H1 (cell line): ENCODE results near the gene AVPR2. TPM values are rescaled to one million over a fixed set of nuclear protein-coding genes. Genes with fewer than 3 reads are reported as not detected.

Source experiments
- CTCF ChIA-PET: fragments of 300-600 bp; sonication (Branson Sonifier 250); formaldehyde crosslinking; loops from one replicate; lab custom pipeline; 2021; ENCODE audit not compliant: partially characterized antibody; lab: Charles Lee
- POLR2A ChIA-PET: fragments of 300-600 bp; sonication (Branson Sonifier 250); formaldehyde crosslinking; loops from one replicate; lab custom pipeline; 2021; ENCODE audit warnings: inconsistent platforms; ENCODE audit not compliant: partially characterized antibody; lab: Charles Lee
- DNase-seq, 2 experiments: peaks; one replicate each; pipeline versions ENCODE4 v3.0.0 to v3.0.0-alpha.2; 2010 to 2022; ENCODE audit warnings: low spot score in 2 of 2, low read depth in 1 of 2, mixed read lengths in 1 of 2
- FAIRE-seq: peaks from 2 replicates; lab custom pipeline; 2011; peaks lifted over from hg19 to GRCh38; lab: Jason Lieb, UNC
- H2AFZ ChIP-seq: 2 replicates; pipeline ENCODE4 v1.8.1; 2012; ENCODE audit warnings: low read length, inconsistent platforms
- H2AK5ac ChIP-seq: 2 replicates; pipeline ENCODE4 v1.6.1; 2013; ENCODE audit warnings: low read depth, low read length
- H2BK120ac ChIP-seq: replicated peaks from 2 replicates; pipeline ENCODE3; 2013; ENCODE audit warnings: low read depth, low read length, inconsistent platforms
- H2BK12ac ChIP-seq: 2 replicates; pipeline ENCODE4 v1.6.1; 2013; ENCODE audit warnings: low read depth, low read length
- H2BK15ac ChIP-seq: 2 replicates; pipeline ENCODE4 v1.6.1; 2013; ENCODE audit warnings: low read length
- H2BK20ac ChIP-seq: 2 replicates; pipeline ENCODE4 v1.6.1; 2013; ENCODE audit warnings: low read length
- H2BK5ac ChIP-seq: 2 replicates; pipeline ENCODE4 v1.6.1; 2013; ENCODE audit warnings: low read depth, low read length
- H3K14ac ChIP-seq: 2 replicates; pipeline ENCODE4 v1.6.1; 2013; ENCODE audit warnings: inconsistent platforms; ENCODE audit not compliant: insufficient read length
- H3K18ac ChIP-seq: 2 replicates; pipeline ENCODE4 v1.6.1; 2013; ENCODE audit warnings: low read length; ENCODE audit errors: extremely low read depth
- H3K23ac ChIP-seq: 2 replicates; pipeline ENCODE4 v1.6.1; 2013; ENCODE audit warnings: inconsistent platforms; ENCODE audit not compliant: insufficient read length
- H3K23me2 ChIP-seq: 2 replicates; pipeline ENCODE4 v1.6.1; 2013; ENCODE audit warnings: low read depth, low read length
- H3K27ac ChIP-seq: 2 replicates; pipeline ENCODE4 v1.6.1; 2011; ENCODE audit warnings: low read depth, low read length, inconsistent platforms
- H3K27me3 ChIP-seq, 4 experiments: replicated peaks in 1 of 4; 1 replicate in 1 of 4; 2 replicates in 3 of 4; pipeline versions ENCODE4 v1.6.1 to v1.8.1; 2011 to 2013; ENCODE audit warnings: low read length in 3 of 4, mild to moderate bottlenecking in 3 of 4, inconsistent platforms in 2 of 4, mixed read lengths in 2 of 4, moderate library complexity in 1 of 4; ENCODE audit not compliant: control insufficient read depth in 3 of 4, insufficient read depth in 3 of 4; ENCODE audit errors: extremely low read depth in 1 of 4
- H3K36me3 ChIP-seq, 4 experiments: 2 replicates each; pipeline versions ENCODE4 v1.6.1 to v1.8.1; 2011 to 2013; ENCODE audit warnings: mild to moderate bottlenecking in 4 of 4, low read length in 3 of 4, moderate library complexity in 2 of 4, control low read depth in 1 of 4, inconsistent platforms in 1 of 4; ENCODE audit not compliant: insufficient read depth in 4 of 4, control insufficient read depth in 2 of 4
- H3K4ac ChIP-seq: replicated peaks from 2 replicates; pipeline ENCODE3; 2013; ENCODE audit warnings: low read length, low read depth, mixed read lengths, inconsistent platforms; ENCODE audit not compliant: insufficient read length
- H3K4me1 ChIP-seq, 4 experiments: replicated peaks in 1 of 4; 1 replicate in 1 of 4; 2 replicates in 3 of 4; pipeline versions ENCODE4 v1.6.1 to v1.8.1; 2011 to 2013; ENCODE audit warnings: low read length in 3 of 4, inconsistent platforms in 2 of 4, mixed read lengths in 1 of 4; ENCODE audit not compliant: insufficient read depth in 4 of 4, control insufficient read depth in 3 of 4
- H3K4me2 ChIP-seq, 2 experiments: 2 replicates each; pipeline versions ENCODE4 v1.6.1 to v1.8.1; 2011 to 2013; ENCODE audit warnings: low read depth in 2 of 2, low read length in 2 of 2, control low read depth in 1 of 2, inconsistent platforms in 1 of 2, mild to moderate bottlenecking in 1 of 2; ENCODE audit not compliant: insufficient read depth in 1 of 2
- H3K4me3 ChIP-seq, 4 experiments: fragments of 200-600, 300-600 bp in 1 of 4; sonication (generic), shearing (Covaris generic), sonication (Bioruptor Twin) in 1 of 4; 2 replicates each; pipeline versions ENCODE4 v1.5.1 to v1.8.1; 2011 to 2016; ENCODE audit warnings: low read length in 4 of 4, low read depth in 3 of 4, control low read depth in 2 of 4, inconsistent platforms in 2 of 4, mild to moderate bottlenecking in 2 of 4, mixed read lengths in 1 of 4, moderate library complexity in 1 of 4; ENCODE audit not compliant: insufficient read depth in 2 of 4; ENCODE audit errors: extremely low read depth in 1 of 4
- H3K56ac ChIP-seq: replicated peaks from 2 replicates; pipeline ENCODE3; 2013; ENCODE audit warnings: low read depth, mild to moderate bottlenecking, mixed read lengths, low read length, inconsistent platforms; ENCODE audit not compliant: insufficient read length
- H3K79me1 ChIP-seq: 2 replicates; pipeline ENCODE4 v1.6.1; 2013; ENCODE audit warnings: low read depth, low read length, control low read depth
- H3K79me2 ChIP-seq, 2 experiments: 2 replicates each; pipeline versions ENCODE4 v1.6.1 to v1.8.1; 2012 to 2013; ENCODE audit warnings: low read length in 2 of 2, mild to moderate bottlenecking in 2 of 2, inconsistent platforms in 1 of 2; ENCODE audit not compliant: insufficient read depth in 2 of 2, control insufficient read depth in 1 of 2
- H3K9ac ChIP-seq, 4 experiments: replicated peaks in 1 of 4; 1 replicate in 1 of 4; 2 replicates in 3 of 4; pipeline versions ENCODE4 v1.6.1 to v1.8.1; 2011 to 2013; ENCODE audit warnings: low read depth in 3 of 4, low read length in 3 of 4, control low read depth in 2 of 4, mild to moderate bottlenecking in 2 of 4, moderate library complexity in 2 of 4, inconsistent platforms in 1 of 4; ENCODE audit errors: extremely low read depth in 1 of 4
- H3K9me3 ChIP-seq, 2 experiments: 2 replicates each; pipeline versions ENCODE4 v1.6.1 to v1.8.1; 2012 to 2013; ENCODE audit warnings: mild to moderate bottlenecking in 2 of 2, moderate library complexity in 2 of 2, control low read depth in 1 of 2, inconsistent platforms in 1 of 2, low read depth in 1 of 2, low read length in 1 of 2, mixed read lengths in 1 of 2; ENCODE audit not compliant: insufficient read depth in 2 of 2
- H4K20me1 ChIP-seq, 2 experiments: replicated peaks in 1 of 2; 2 replicates each; pipeline versions ENCODE3 to v1.8.1; 2011 to 2013; ENCODE audit warnings: inconsistent platforms in 2 of 2, low read length in 2 of 2, mild to moderate bottlenecking in 1 of 2; ENCODE audit not compliant: insufficient read depth in 2 of 2, control insufficient read depth in 1 of 2
- H4K5ac ChIP-seq: 2 replicates; pipeline ENCODE4 v1.6.1; 2013; ENCODE audit warnings: low read length, low read depth, mixed read lengths, inconsistent platforms; ENCODE audit not compliant: insufficient read length
- H4K8ac ChIP-seq: 2 replicates; pipeline ENCODE4 v1.8.0; 2013; ENCODE audit warnings: mild to moderate bottlenecking, moderate library complexity, low read length, inconsistent platforms; ENCODE audit not compliant: insufficient read depth; ENCODE audit errors: extremely low read depth
- H4K91ac ChIP-seq: replicated peaks from 2 replicates; pipeline ENCODE3; 2013; ENCODE audit warnings: low read length, mixed read lengths, inconsistent platforms; ENCODE audit not compliant: insufficient read length
- CBX8 ChIP-seq: fragments of 300-800, 300-1000 bp; sonication (generic); IDR thresholded peaks from 2 replicates; pipeline ENCODE4 v1.7.1; 2016; ENCODE audit warnings: low read depth, low read length, borderline replicate concordance
- CHD2 ChIP-seq: IDR thresholded peaks from 2 replicates; pipeline ENCODE4 v1.6.1; 2012; ENCODE audit warnings: low read length, improper control_type of control experiment
- E2F6 ChIP-seq: IDR thresholded peaks from 2 replicates; pipeline ENCODE4 v1.6.1; 2012; ENCODE audit warnings: inconsistent platforms
- EP300 ChIP-seq, 2 experiments: IDR thresholded peaks; 1 replicate in 1 of 2; 2 replicates in 1 of 2; pipeline ENCODE4 v1.6.1; 2011 to 2012; ENCODE audit warnings: low read depth in 2 of 2, low read length in 2 of 2, mild to moderate bottlenecking in 2 of 2, borderline replicate concordance in 1 of 2, inconsistent platforms in 1 of 2, moderate library complexity in 1 of 2
- GABPA ChIP-seq: IDR thresholded peaks from 2 replicates; pipeline ENCODE4 v1.6.1; 2011; ENCODE audit warnings: mild to moderate bottlenecking, low read length, moderate library complexity, borderline replicate concordance; ENCODE audit not compliant: insufficient read depth
- HDAC6 ChIP-seq: IDR thresholded peaks from one replicate; pipeline ENCODE4 v1.7.1; 2012; ENCODE audit warnings: low read depth, mild to moderate bottlenecking, inconsistent platforms, low read length, moderate library complexity
- KDM4A ChIP-seq: IDR thresholded peaks from one replicate; pipeline ENCODE4 v1.7.1; 2012; ENCODE audit warnings: low read depth, mild to moderate bottlenecking, moderate library complexity, low read length, inconsistent platforms; ENCODE audit not compliant: severe bottlenecking
- NRF1 ChIP-seq: IDR thresholded peaks from 2 replicates; pipeline ENCODE4 v1.6.1; 2011; ENCODE audit warnings: mild to moderate bottlenecking, low read depth, low read length, improper control_type of control experiment
- POLR2A ChIP-seq, 2 experiments: IDR thresholded peaks; 1 replicate in 1 of 2; 2 replicates in 1 of 2; pipeline ENCODE4 v1.6.1; 2011; ENCODE audit warnings: low read depth in 2 of 2, low read length in 2 of 2, mild to moderate bottlenecking in 2 of 2; ENCODE audit errors: control extremely low read depth in 1 of 2
- SP2 ChIP-seq: IDR thresholded peaks from 2 replicates; pipeline ENCODE4 v1.6.1; 2012; ENCODE audit warnings: mild to moderate bottlenecking, low read length, inconsistent platforms
- SRF ChIP-seq: IDR thresholded peaks from 2 replicates; pipeline ENCODE4 v1.6.1; 2011; ENCODE audit warnings: mild to moderate bottlenecking, low read depth, low read length, moderate library complexity
- TEAD4 ChIP-seq: IDR thresholded peaks from 2 replicates; pipeline ENCODE4 v1.6.1; 2012; ENCODE audit warnings: low read depth, low read length, inconsistent platforms, mixed read lengths
- WGBS, 2 experiments: shearing (Covaris generic) in 1 of 2; methylation state at CpG; one replicate each; pipeline versions ENCODE4 v1.1.6 to v1.1.7; 2013 to 2015; ENCODE audit warnings: low lambda C conversion rate in 2 of 2, mixed read lengths in 2 of 2, inconsistent platforms in 1 of 2, low coverage in 1 of 2, missing lambda C conversion rate in 1 of 2; ENCODE audit not compliant: insufficient replicate concordance in 2 of 2, insufficient coverage in 1 of 2, insufficient read length in 1 of 2; ENCODE audit errors: extremely low coverage in 1 of 2, missing lambda C conversion rate in 1 of 2; 5-methylcytosine and 5-hydroxymethylcytosine counted together
- polyA plus RNA-seq, 7 experiments: library from polyadenylated mRNA; depleted of rRNA in 3 of 7; stranded (reverse) in 5 of 7; unstranded in 2 of 7; fragments of >200 nt in 5 of 7; fragments of 200-250 nt in 2 of 7; gene quantifications; 1 replicate in 5 of 7; 2 replicates in 1 of 7; 4 replicates in 1 of 7; pipeline versions ENCODE4 v1.2.1 to v1.2.3, GENCODE V29; 2011 to 2013; ENCODE audit warnings: missing spikeins in 2 of 7, mixed read lengths in 2 of 7
- total RNA-seq: library from RNA; stranded (reverse); fragmentation: NEBNext Ultra II Directional; extraction: Animal tissue kit (Norgen Biotek cat#: 25700); gene quantifications from 2 replicates; pipeline ENCODE4 v1.2.1, GENCODE V29; 2021

The AVPR2 gene
- total and polyA plus RNA-seq, 2 of the 8 experiments (the other 6 are each of a cell fraction or from before 2014, with no cell fraction given) = 0.09 TPM; not detected in 1

- no peaks in the 10 kb centered on the region for H3K27me3 ChIP-seq
- FAIRE-seq = no peak
- H3K9ac ChIP-seq = no peak overlapping the region
- H2AK5ac ChIP-seq = no peak overlapping the region
- H4K8ac ChIP-seq = 0 out of 2 replicates have a peak overlapping the region, but pooled peaks have one; percentile 25
- TF ChIP-seq SRF (no peak), E2F6 (no peak), HDAC6 (no peak), NRF1 (no peak), CHD2 (no peak), SP2 (no peak), KDM4A (no peak), CBX8 (no peak), TEAD4 (no peak), GABPA (no peak), POLR2A (IDR thresholded peaks at IDR 0.05; ENCODE audit: control extremely low read depth in 1 of 2, low read depth in 2 of 2, low read length in 2 of 2) (no peak), EP300 (IDR thresholded peaks at IDR 0.05; ENCODE audit: borderline replicate concordance in 1 of 2, low read depth in 2 of 2, low read length in 2 of 2) (no peak)
- peak overlapping the region; percentile 26 to 77 (median 52); a peak in 7 of 8 replicates for H3K4me3 ChIP-seq
- H3K79me1 ChIP-seq = no peaks in the 10 kb centered on the region; the same call in 1 of the 2 replicates
- ChIA-PET CTCF (interaction anchor here (0.6 to 19.6 kb wide), 7 partner anchors 10 to 172 kb away, joined by 3 to 272 read pairs (median 4); partner anchors contain the start of gene RENBP), POLR2A (interaction anchor here (1.0 to 14.9 kb wide), 10 partner anchors 12 to 160 kb away, joined by 3 to 231 read pairs (median 8); partner anchors contain the start of genes HCFC1, NAA10, RENBP and TMEM187)
- no peak overlapping the region for H2BK12ac ChIP-seq
- peaks cover 15% of the 10 kb centered on the region; the same call in 1 of the 2 replicates for H3K23me2 ChIP-seq
- no peak overlapping the region for H3K14ac ChIP-seq
- H3K23ac ChIP-seq = no peak overlapping the region
- H3K27ac ChIP-seq = no peak overlapping the region
- H3K18ac ChIP-seq = peak overlapping the region; percentile 19; the same call in 1 of the 2 replicates
- no peak overlapping the region for H2BK20ac ChIP-seq
- H2BK5ac ChIP-seq = peak overlapping the region; percentile 63; the same call in 1 of the 2 replicates
- peaks cover 3 to 18% (median 12%) of the 10 kb centered on the region in 4 experiments for H3K4me1 ChIP-seq
- H4K91ac ChIP-seq = peak overlapping the region; percentile 74
- peak overlapping the region; percentile 88 to 94 for H3K4me2 ChIP-seq
- DNase-seq = no peak
- H2BK15ac ChIP-seq = no peak overlapping the region; the same call in 1 of the 2 replicates
- no peak overlapping the region for H2AFZ ChIP-seq
- no peak overlapping the region for H2BK120ac ChIP-seq
- H3K4ac ChIP-seq = no peak overlapping the region
- peak overlapping the region; percentile 43 for H4K5ac ChIP-seq
- peaks cover 0 to 2% of the 10 kb centered on the region in 2 experiments for H4K20me1 ChIP-seq
- 17% methylated on average over 3 of the region's 4 CpGs; no CpG with 5 or more reads in 1 of the 2 experiments for WGBS, 2 experiments
- peaks cover 0 to 5% (median 2%) of the 10 kb centered on the region in 4 experiments; a peak in 2 of 8 replicates for H3K36me3 ChIP-seq
- peaks cover 0 to 3% of the 10 kb centered on the region in 2 experiments; a peak in 1 of 4 replicates for H3K79me2 ChIP-seq
- no peak overlapping the region for H3K56ac ChIP-seq
- no peaks in the 10 kb centered on the region for H3K9me3 ChIP-seq
These were observed 22.0 kb downstream of the AVPR2 start for GRCh38 chrX:153926552-153926857.
